IMR-90 (cell line): Measurements from ENCODE around the gene LBHD2. TPM values are rescaled to one million over a fixed set of nuclear protein-coding genes. Genes with fewer than 3 reads are reported as not detected.

Experiments
- ATAC-seq: fragments of 200-7000 bp; cut with Tn5 transposase; 2 replicates; pipeline ENCODE4 v1.9.1; 2020; ENCODE audit warnings: low read depth, mild to moderate bottlenecking, moderate library complexity
- BruUV-seq: library from RNA; stranded (reverse); fragments of 400-500 nt; replicated peaks from 2 replicates; lab custom pipeline; 2021; lab: Mats Ljungman, UMichigan
- CTCF ChIA-PET: fragments of 300-600 bp; formaldehyde crosslinking; extraction: SDS; loops from one replicate; lab custom pipeline; 2021; ENCODE audit warnings: antibody characterized with exemption; lab: Yijun Ruan, JAX
- POLR2A ChIA-PET: fragments of 300-600 bp; sonication (Branson Sonifier 250); formaldehyde crosslinking; loops from one replicate; lab custom pipeline; 2022; ENCODE audit warnings: antibody characterized with exemption; ENCODE audit not compliant: unreplicated experiment; lab: Charles Lee
- DNase-seq: peaks from one replicate; pipeline ENCODE4 v3.0.0; 2013
- H2AFZ ChIP-seq: replicated peaks from 2 replicates; pipeline ENCODE3; 2013; ENCODE audit warnings: low read length, mild to moderate bottlenecking; ENCODE audit not compliant: poor library complexity
- H2AK5ac ChIP-seq: 2 replicates; pipeline ENCODE4 v1.6.1; 2013; ENCODE audit warnings: low read depth, low read length, inconsistent platforms
- H2AK9ac ChIP-seq: replicated peaks from 2 replicates; pipeline ENCODE3; 2013; ENCODE audit warnings: mild to moderate bottlenecking, low read depth, low read length, moderate library complexity; ENCODE audit not compliant: poor library complexity
- H2BK120ac ChIP-seq: 2 replicates; pipeline ENCODE4 v1.6.1; 2013; ENCODE audit warnings: low read depth, low read length, inconsistent platforms
- H2BK15ac ChIP-seq: 3 replicates; pipeline ENCODE4 v1.6.1; 2013; ENCODE audit warnings: low read depth, low read length, inconsistent platforms
- H2BK20ac ChIP-seq: 2 replicates; pipeline ENCODE4 v1.6.1; 2013; ENCODE audit warnings: low read depth, mild to moderate bottlenecking, inconsistent platforms, low read length, moderate library complexity
- H2BK5ac ChIP-seq: 2 replicates; pipeline ENCODE4 v1.6.1; 2013; ENCODE audit warnings: mild to moderate bottlenecking, low read depth, low read length, inconsistent platforms; ENCODE audit not compliant: poor library complexity, severe bottlenecking
- H3K14ac ChIP-seq: replicated peaks from 2 replicates; pipeline ENCODE4 v1.6.1; 2013; ENCODE audit warnings: low read depth, low read length, inconsistent platforms
- H3K18ac ChIP-seq: 2 replicates; pipeline ENCODE4 v1.6.1; 2013; ENCODE audit warnings: low read depth, low read length, control low read depth
- H3K23ac ChIP-seq: 2 replicates; pipeline ENCODE4 v1.6.1; 2013; ENCODE audit warnings: low read depth, low read length, inconsistent platforms
- H3K27ac ChIP-seq: 2 replicates; pipeline ENCODE4 v1.5.1; 2013; ENCODE audit warnings: mild to moderate bottlenecking, control low read depth, low read length; ENCODE audit not compliant: insufficient read depth
- H3K27me3 ChIP-seq: 2 replicates; pipeline ENCODE4 v1.6.1; 2013; ENCODE audit warnings: low read length; ENCODE audit not compliant: control insufficient read depth, insufficient read depth
- H3K36me3 ChIP-seq: 2 replicates; pipeline ENCODE4 v1.6.1; 2013; ENCODE audit warnings: low read length, mixed read lengths; ENCODE audit not compliant: control insufficient read depth, insufficient read depth
- H3K4ac ChIP-seq: 2 replicates; pipeline ENCODE4 v1.6.1; 2013; ENCODE audit warnings: low read depth, low read length, inconsistent platforms
- H3K4me1 ChIP-seq: 2 replicates; pipeline ENCODE4 v1.6.1; 2013; ENCODE audit warnings: low read length, mixed read lengths; ENCODE audit not compliant: control insufficient read depth, insufficient read depth
- H3K4me2 ChIP-seq: 2 replicates; pipeline ENCODE4 v1.6.1; 2013; ENCODE audit warnings: low read depth, mild to moderate bottlenecking, control low read depth, low read length, moderate library complexity
- H3K4me3 ChIP-seq: 2 replicates; pipeline ENCODE4 v1.5.1; 2013; ENCODE audit warnings: low read depth, mild to moderate bottlenecking, control low read depth, low read length, moderate library complexity; ENCODE audit not compliant: insufficient read depth
- H3K56ac ChIP-seq: 2 replicates; pipeline ENCODE4 v1.6.1; 2013; ENCODE audit warnings: low read length, inconsistent platforms; ENCODE audit not compliant: insufficient read depth; ENCODE audit errors: extremely low read depth
- H3K79me1 ChIP-seq, 2 experiments: 2 replicates each; pipeline ENCODE4 v1.6.1; 2013; ENCODE audit warnings: low read length in 2 of 2, inconsistent platforms in 1 of 2, low read depth in 1 of 2
- H3K9ac ChIP-seq: 2 replicates; pipeline ENCODE4 v1.6.1; 2013; ENCODE audit warnings: low read depth, low read length, control low read depth
- H3K9me1 ChIP-seq: 2 replicates; pipeline ENCODE4 v1.6.1; 2013; ENCODE audit warnings: low read length, inconsistent platforms; ENCODE audit not compliant: insufficient read depth
- H3K9me3 ChIP-seq: 2 replicates; pipeline ENCODE4 v1.6.1; 2013; ENCODE audit warnings: low read length; ENCODE audit not compliant: control insufficient read depth, insufficient read depth
- H4K20me1 ChIP-seq: 2 replicates; pipeline ENCODE4 v1.6.1; 2013; ENCODE audit warnings: low read length, inconsistent platforms; ENCODE audit not compliant: insufficient read depth
- H4K5ac ChIP-seq: 2 replicates; pipeline ENCODE4 v1.6.1; 2013; ENCODE audit warnings: mild to moderate bottlenecking, low read depth, low read length, control low read depth
- H4K8ac ChIP-seq, 2 experiments: 2 replicates each; pipeline ENCODE4 v1.6.1; 2013; ENCODE audit warnings: low read depth in 2 of 2, low read length in 2 of 2, control low read depth in 1 of 2, inconsistent platforms in 1 of 2
- H4K91ac ChIP-seq: 2 replicates; pipeline ENCODE4 v1.6.1; 2013; ENCODE audit warnings: low read depth, low read length, inconsistent platforms; ENCODE audit not compliant: insufficient read depth
- BHLHE40 ChIP-seq: fragments of 150-350 bp; IDR thresholded peaks from 2 replicates; pipeline ENCODE4 v1.6.1; 2016; ENCODE audit warnings: mild to moderate bottlenecking, low read depth, low read length
- CHD1 ChIP-seq: IDR thresholded peaks from 2 replicates; pipeline ENCODE4 v1.6.1; 2012; ENCODE audit warnings: low read depth, low read length, improper control_type of control experiment
- FOS ChIP-seq: fragments of 150-350 bp; IDR thresholded peaks from 2 replicates; pipeline ENCODE4 v1.6.1; 2016; ENCODE audit warnings: low read depth, low read length
- MAFK ChIP-seq: IDR thresholded peaks from 2 replicates; pipeline ENCODE4 v1.6.1; 2012; ENCODE audit warnings: low read depth, low read length, improper control_type of control experiment
- MAZ ChIP-seq: IDR thresholded peaks from 2 replicates; pipeline ENCODE4 v1.6.1; 2012; ENCODE audit warnings: low read depth, mild to moderate bottlenecking, low read length, improper control_type of control experiment, moderate library complexity, borderline replicate concordance
- MXI1 ChIP-seq: IDR thresholded peaks from 2 replicates; pipeline ENCODE4 v1.6.1; 2012; ENCODE audit warnings: low read depth, mild to moderate bottlenecking, low read length, moderate library complexity, borderline replicate concordance
- NFE2L2 ChIP-seq: fragments of 150-350 bp; IDR thresholded peaks from 2 replicates; pipeline ENCODE4 v1.6.1; 2016; ENCODE audit warnings: low read depth, mild to moderate bottlenecking, low read length
- POLR2A ChIP-seq: IDR thresholded peaks from 2 replicates; pipeline ENCODE4 v1.6.1; 2012; ENCODE audit warnings: mild to moderate bottlenecking, low read depth, low read length
- RAD21 ChIP-seq: IDR thresholded peaks from 2 replicates; pipeline ENCODE4 v1.6.1; 2012; ENCODE audit warnings: low read length, improper control_type of control experiment
- RCOR1 ChIP-seq: IDR thresholded peaks from 2 replicates; pipeline ENCODE4 v1.6.1; 2012; ENCODE audit warnings: mild to moderate bottlenecking, low read length, improper control_type of control experiment; ENCODE audit not compliant: insufficient replicate concordance
- SMC3 ChIP-seq: fragments of 150-350 bp; IDR thresholded peaks from 2 replicates; pipeline ENCODE4 v1.6.1; 2016; ENCODE audit warnings: low read depth, mild to moderate bottlenecking, antibody characterized with exemption, low read length, moderate library complexity
- WGBS, 2 experiments: methylation state at CpG; one replicate each; pipeline versions ENCODE4 v1.1.5 to v1.1.7; 2013; ENCODE audit warnings: missing lambda C conversion rate in 2 of 2; ENCODE audit not compliant: insufficient read length in 1 of 2; ENCODE audit errors: extremely low coverage in 2 of 2; 5-methylcytosine and 5-hydroxymethylcytosine counted together
- dilution Hi-C: fragments of 300-500 bp; cut with HindIII; formaldehyde crosslinking; loops from one replicate; pipeline ENCODE4 v1.14.3; 2018; ENCODE audit warnings: low sequenced_read_pairs; ENCODE audit not compliant: unreplicated experiment
- in situ Hi-C: fragments of 300-500 bp; cut with MboI; formaldehyde crosslinking; loops from 3 replicates; pipeline ENCODE4 v1.14.3; 2019; ENCODE audit warnings: low sequenced_read_pairs, inconsistent platforms, mixed read lengths
- intact Hi-C: fragments of 100-400 bp; cut with micrococcal nuclease; formaldehyde crosslinking; loops from 2 replicates; pipeline ENCODE4 v1.10.0; 2022
- polyA plus RNA-seq, 3 experiments: library from polyadenylated mRNA; depleted of rRNA; stranded (reverse); fragments of >200 nt; gene quantifications; 2 replicates each; pipeline ENCODE4 v1.2.3, GENCODE V29; 2012; ENCODE audit warnings: low replicate concordance in 1 of 3
- total RNA-seq: library from RNA; depleted of rRNA; stranded (reverse); fragments of >200 nt; gene quantifications from 2 replicates; pipeline ENCODE4 v1.2.3, GENCODE V29; 2012
- TF ChIP-seq, protein P1 (sequence below): fragments of 150-350 bp; IDR thresholded peaks from 2 replicates; pipeline ENCODE4 v1.6.1; 2017; ENCODE audit warnings: mild to moderate bottlenecking, antibody characterized with exemption, low read length, low read depth
- TF ChIP-seq, protein P2 (sequence below): fragments of 150-350 bp; IDR thresholded peaks from 2 replicates; pipeline ENCODE4 v1.6.1; 2016; ENCODE audit warnings: low read depth, mild to moderate bottlenecking, low read length, moderate library complexity, borderline replicate concordance
- TF ChIP-seq, protein P3 (sequence below): conservative IDR thresholded peaks from 2 replicates; pipeline ENCODE4 v1.5.1; 2012; ENCODE audit warnings: mild to moderate bottlenecking, low read depth, low read length, improper control_type of control experiment

The LBHD2 gene
- total and polyA plus RNA-seq, 2 of the 4 experiments (the other 2 are of a cell fraction) = not detected

DNA sequence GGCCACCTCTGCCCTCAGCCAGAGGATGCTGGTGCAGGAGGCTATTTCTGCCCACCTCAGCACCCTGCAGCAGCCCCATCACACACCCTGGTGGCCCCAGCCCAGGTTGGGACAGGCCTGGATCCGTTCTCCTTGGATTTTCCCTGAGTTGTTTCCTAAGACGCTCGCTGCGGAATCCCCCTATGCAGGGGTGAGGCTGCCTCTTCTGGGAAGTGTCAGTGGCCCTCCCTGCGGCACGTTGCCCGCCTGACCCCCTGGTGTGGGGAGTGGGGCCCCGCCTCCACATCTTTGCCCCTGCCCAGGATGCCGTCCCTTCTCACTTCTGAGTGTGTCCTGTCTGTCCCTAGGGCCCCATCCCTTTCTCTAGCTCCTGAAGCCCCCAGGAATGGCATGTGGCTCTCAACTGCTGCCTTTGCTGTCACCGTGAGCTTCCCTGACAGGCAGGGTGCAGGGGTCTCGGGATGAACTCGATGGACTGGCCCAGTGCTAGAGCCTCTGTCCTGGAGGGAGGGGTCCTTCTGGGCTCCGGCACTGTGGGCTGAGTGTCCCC, 9.9 kb downstream of the LBHD2 start:
- DNase-seq (no peak), ATAC-seq (no peak)
- Histone ChIP-seq H3K56ac (no peak overlapping the region), H4K5ac (peak overlapping the region; percentile 36; the same call in 1 of the 2 replicates), H4K8ac (peak overlapping the region; percentile 25 to 41; a peak in 2 of 4 replicates), H3K9me3 (no peaks in the 10 kb centered on the region; the same call in 1 of the 2 replicates), H3K9ac (0 out of 2 replicates have a peak overlapping the region, but pooled peaks have one; percentile 24), H3K9me1 (no peaks in the 10 kb centered on the region), H3K18ac (no peak overlapping the region), H2AFZ (peak overlapping the region; percentile 76), H3K27me3 (peaks cover 39% of the 10 kb centered on the region), H2AK5ac (no peak overlapping the region), H2BK120ac (no peak overlapping the region), H4K20me1 (no peaks in the 10 kb centered on the region; the same call in 1 of the 2 replicates), H2BK5ac (no peak overlapping the region), H2BK20ac (no peak overlapping the region), H3K14ac (no peak overlapping the region), H3K23ac (no peak overlapping the region), H3K4me3 (no peak overlapping the region), H2BK15ac (no peak overlapping the region), H3K36me3 (no peaks in the 10 kb centered on the region), H3K4ac (no peak overlapping the region), H4K91ac (no peak overlapping the region), H3K4me2 (peak overlapping the region; percentile 42; the same call in 1 of the 2 replicates), H3K79me1 (no peaks in the 10 kb centered on the region), H3K27ac (no peak overlapping the region), H2AK9ac (peak overlapping the region; percentile 16), H3K4me1 (peaks cover 11% of the 10 kb centered on the region)
- TF ChIP-seq MXI1 (no peak), FOS (no peak), RCOR1 (no peak), CHD1 (no peak), SMC3 (no peak), BHLHE40 (no peak), MAZ (no peak), RAD21 (no peak), MAFK (no peak), NFE2L2 (no peak), POLR2A (no peak)
- TF ChIP-seq, protein P1, sequence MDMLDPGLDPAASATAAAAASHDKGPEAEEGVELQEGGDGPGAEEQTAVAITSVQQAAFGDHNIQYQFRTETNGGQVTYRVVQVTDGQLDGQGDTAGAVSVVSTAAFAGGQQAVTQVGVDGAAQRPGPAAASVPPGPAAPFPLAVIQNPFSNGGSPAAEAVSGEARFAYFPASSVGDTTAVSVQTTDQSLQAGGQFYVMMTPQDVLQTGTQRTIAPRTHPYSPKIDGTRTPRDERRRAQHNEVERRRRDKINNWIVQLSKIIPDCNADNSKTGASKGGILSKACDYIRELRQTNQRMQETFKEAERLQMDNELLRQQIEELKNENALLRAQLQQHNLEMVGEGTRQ = no peak
- TF ChIP-seq, protein P2, sequence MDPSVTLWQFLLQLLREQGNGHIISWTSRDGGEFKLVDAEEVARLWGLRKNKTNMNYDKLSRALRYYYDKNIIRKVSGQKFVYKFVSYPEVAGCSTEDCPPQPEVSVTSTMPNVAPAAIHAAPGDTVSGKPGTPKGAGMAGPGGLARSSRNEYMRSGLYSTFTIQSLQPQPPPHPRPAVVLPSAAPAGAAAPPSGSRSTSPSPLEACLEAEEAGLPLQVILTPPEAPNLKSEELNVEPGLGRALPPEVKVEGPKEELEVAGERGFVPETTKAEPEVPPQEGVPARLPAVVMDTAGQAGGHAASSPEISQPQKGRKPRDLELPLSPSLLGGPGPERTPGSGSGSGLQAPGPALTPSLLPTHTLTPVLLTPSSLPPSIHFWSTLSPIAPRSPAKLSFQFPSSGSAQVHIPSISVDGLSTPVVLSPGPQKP = no peak
- TF ChIP-seq, protein P3, sequence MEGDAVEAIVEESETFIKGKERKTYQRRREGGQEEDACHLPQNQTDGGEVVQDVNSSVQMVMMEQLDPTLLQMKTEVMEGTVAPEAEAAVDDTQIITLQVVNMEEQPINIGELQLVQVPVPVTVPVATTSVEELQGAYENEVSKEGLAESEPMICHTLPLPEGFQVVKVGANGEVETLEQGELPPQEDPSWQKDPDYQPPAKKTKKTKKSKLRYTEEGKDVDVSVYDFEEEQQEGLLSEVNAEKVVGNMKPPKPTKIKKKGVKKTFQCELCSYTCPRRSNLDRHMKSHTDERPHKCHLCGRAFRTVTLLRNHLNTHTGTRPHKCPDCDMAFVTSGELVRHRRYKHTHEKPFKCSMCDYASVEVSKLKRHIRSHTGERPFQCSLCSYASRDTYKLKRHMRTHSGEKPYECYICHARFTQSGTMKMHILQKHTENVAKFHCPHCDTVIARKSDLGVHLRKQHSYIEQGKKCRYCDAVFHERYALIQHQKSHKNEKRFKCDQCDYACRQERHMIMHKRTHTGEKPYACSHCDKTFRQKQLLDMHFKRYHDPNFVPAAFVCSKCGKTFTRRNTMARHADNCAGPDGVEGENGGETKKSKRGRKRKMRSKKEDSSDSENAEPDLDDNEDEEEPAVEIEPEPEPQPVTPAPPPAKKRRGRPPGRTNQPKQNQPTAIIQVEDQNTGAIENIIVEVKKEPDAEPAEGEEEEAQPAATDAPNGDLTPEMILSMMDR = no peak
- BruUV-seq = no TSS peak
- dilution Hi-C loops (no loop called here), in situ Hi-C loops (no loop called here), intact Hi-C loops (no loop called here)
- 93% methylated on average over 5 of the region's 13 CpGs; no CpG with 5 or more reads in 1 of the 2 experiments for WGBS, 2 experiments
- POLR2A ChIA-PET = no interaction called here
- CTCF ChIA-PET = interaction anchor here (1.1 kb wide), 1 partner anchor 91 kb away, joined by 3 read pairs; no protein-coding TSS in a partner anchor
